Measurements from ENCODE around the gene EXT2.

- TF ChIP-seq, protein P1, sequence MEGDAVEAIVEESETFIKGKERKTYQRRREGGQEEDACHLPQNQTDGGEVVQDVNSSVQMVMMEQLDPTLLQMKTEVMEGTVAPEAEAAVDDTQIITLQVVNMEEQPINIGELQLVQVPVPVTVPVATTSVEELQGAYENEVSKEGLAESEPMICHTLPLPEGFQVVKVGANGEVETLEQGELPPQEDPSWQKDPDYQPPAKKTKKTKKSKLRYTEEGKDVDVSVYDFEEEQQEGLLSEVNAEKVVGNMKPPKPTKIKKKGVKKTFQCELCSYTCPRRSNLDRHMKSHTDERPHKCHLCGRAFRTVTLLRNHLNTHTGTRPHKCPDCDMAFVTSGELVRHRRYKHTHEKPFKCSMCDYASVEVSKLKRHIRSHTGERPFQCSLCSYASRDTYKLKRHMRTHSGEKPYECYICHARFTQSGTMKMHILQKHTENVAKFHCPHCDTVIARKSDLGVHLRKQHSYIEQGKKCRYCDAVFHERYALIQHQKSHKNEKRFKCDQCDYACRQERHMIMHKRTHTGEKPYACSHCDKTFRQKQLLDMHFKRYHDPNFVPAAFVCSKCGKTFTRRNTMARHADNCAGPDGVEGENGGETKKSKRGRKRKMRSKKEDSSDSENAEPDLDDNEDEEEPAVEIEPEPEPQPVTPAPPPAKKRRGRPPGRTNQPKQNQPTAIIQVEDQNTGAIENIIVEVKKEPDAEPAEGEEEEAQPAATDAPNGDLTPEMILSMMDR (IDR thresholded peaks at IDR 0.05) = no peak
- no peak for TF ChIP-seq ZFX (IDR thresholded peaks at IDR 0.05; ENCODE audit: borderline replicate concordance)
Observed at GRCh38 chr11:44165432-44165831, 70.0 kb downstream of the EXT2 start.

Measured in 22Rv1 (cell line).